DMS 273 treated with DMSO at 0.1 percent for 48 hours (cell line): ENCODE results near the gene AFAP1L2.

Source experiments
- DNase-seq: peaks from one replicate; lab custom pipeline; 2025; lab: John Stamatoyannopoulos, UW

Gene AFAP1L2

DNA sequence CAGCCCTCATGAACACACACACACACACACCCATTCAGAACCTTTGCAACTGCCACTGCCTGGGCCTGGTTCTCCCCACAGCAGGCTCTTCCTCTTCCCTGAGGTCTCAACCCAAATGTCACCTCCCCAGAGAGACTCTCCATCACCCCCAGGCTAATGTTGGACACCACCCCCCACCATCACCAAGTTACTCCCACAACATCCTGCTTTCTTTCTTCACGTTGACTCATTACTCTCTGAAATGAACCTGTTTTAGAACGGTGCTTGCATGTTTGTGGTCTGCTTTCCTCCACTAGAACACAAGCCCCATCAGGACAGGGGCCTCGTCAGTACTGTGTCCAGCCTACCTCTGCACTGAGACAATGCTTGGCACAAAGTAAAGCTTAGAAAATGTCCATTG lies 16.0 kb downstream of the AFAP1L2 start:
- DNase-seq, result no peak

DNA sequence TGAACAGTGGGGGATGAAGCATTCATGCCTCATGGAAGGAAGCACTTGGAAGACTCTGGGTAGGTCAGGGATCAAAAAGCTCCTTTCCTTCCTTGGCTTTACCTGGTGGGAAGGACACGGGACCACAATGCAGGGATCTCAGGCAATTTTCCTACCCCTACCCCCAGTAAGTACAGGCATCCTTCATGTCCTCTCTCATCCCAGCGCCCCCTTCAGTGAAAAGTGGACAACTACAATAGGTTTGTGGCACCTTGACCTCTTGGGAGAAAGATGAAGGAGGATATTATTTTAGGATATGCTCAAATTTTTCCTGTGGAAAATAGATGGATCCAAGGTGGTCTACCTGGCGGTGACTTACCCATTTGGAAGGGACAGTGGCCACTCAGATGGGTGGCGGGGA lies 16.5 kb downstream of the AFAP1L2 start:
- no peak for DNase-seq

DNA sequence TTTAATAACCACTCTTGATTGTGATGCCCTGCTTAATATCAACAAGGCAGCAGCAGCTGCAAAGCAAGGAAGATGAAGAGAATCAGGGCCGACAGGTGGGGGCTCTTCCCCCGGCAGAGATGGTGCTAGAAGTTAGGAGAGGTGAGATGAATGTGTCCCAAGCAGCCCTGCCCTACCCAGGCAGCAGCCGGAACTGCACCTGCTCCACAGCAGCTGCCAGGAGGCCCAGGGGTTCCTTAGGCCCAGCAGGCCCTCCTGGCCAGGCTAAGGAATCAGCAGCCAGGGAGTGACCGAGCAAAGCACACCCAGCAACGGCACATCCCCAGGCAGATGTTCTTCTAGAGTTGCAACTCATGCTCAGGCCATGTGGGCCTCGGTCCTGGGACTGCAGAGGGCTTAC lies 17.9 kb downstream of the AFAP1L2 start:
- no peak for DNase-seq

DNA sequence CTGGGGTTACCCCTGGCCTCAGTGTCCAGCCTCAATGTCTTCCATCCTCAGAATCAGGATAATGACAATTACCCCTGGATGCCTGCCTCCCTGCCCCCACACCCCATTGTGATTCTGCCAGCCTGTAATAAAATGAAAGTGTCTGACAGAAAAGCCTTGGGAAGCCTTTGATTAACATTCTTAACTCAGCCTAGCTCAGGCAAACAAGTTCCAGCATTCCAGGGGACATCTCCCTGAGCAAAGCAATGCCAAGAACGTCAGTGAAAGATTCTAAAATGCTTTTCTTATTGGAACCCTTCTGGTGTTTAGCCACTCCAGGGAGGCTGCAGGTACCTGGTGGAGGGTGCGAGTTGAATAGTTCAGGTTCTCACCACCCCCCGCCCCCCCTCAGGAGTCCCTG lies 18.7 kb downstream of the AFAP1L2 start:
- DNase-seq, result no peak

DNA sequence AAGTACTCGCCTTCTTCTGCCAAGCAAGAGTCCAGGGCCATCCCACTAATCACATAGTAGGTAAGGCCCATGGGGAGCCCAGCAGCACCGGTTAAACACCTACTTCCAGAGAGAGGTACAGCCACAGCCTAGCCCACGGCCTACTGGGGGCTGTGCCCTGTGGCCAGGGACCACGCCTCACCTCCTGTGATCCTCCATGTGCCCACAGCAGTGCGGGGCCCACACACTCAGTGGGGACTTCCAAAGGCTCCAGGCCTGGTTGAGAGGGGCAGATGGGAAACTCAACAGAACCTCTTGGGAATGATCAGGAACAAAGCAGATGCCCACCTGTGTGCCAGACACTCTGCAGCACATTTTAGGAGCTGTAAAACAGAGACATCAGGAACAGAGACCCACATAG lies 19.7 kb downstream of the AFAP1L2 start:
- DNase-seq, result no peak

DNA sequence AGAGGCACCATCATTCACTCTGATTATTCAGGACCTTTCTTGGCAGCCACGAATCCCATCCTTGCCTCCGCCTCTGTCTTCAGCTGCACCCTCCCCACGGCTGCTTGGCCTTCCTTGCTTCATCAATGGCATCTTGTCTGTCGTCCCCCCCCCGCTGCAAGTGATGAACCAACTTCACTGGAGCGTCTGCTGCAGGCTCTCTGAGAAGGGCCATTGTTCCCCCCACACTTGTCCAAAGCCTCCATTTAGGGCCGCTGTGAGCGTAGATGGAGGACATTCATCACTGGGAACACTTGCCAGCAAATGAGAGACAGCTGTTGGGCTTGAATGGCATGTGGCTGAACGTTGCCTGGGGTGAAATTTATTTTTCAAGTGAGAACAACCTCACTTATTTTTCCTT lies 20.1 kb downstream of the AFAP1L2 start:
- no peak for DNase-seq

DNA sequence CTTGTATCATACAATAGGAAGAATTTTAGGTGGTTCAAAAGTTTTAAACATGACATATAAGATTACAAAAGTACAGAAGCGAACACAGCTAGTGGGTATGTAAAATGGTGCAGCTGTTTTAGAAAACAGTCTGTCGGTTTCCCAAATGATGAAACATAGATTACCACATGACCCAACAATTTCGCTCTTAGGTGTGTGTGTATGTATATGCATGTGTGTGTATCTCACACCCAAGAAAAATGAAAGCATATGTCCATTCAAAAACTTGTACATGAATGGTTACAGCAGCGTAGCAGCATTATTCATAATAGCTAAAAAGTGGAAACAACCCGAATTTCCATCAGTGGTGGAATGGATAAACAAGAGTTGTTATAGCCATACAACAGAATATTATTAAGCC lies 23.5 kb downstream of the AFAP1L2 start:
- DNase-seq, result no peak

DNA sequence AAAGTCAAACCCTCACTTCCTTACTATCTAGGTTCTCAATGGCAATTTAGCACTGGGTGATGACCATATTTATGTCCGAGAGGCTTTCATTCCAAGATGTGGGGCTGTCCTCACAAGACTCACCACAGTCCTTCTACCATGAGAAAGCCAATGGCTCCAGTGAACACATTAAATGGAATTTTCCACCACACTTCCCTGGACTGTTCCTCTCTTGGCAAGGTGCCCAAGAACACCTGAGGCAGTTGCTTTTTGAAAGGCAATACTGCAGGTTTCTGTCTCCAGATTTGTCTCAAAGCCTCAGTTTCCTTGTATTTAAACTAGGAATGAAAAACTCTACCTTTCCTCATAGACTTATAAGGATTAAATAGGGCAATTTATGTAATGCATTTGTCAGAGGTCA lies 24.2 kb downstream of the AFAP1L2 start:
- DNase-seq, result no peak

DNA sequence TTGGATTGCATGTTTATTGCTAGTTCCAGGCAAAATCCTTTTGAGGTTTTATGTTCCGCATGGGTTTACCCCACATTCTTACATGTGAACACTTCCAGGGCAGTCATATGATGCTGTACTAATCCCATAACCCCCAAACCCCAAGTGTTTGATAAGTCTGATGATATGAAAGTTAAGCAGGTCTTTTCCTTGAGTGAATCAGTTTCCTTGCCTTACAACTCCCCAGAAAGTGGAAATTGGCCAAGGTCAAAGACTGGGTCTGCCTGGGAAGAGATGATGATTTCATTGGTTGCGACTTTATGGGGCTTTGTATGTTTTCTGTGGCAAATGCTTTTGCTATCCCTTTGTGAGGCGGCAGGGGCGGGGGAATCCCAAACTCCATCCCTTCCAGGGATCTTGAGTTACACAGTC lies 24.7 kb downstream of the AFAP1L2 start:
- DNase-seq, result no peak

DNA sequence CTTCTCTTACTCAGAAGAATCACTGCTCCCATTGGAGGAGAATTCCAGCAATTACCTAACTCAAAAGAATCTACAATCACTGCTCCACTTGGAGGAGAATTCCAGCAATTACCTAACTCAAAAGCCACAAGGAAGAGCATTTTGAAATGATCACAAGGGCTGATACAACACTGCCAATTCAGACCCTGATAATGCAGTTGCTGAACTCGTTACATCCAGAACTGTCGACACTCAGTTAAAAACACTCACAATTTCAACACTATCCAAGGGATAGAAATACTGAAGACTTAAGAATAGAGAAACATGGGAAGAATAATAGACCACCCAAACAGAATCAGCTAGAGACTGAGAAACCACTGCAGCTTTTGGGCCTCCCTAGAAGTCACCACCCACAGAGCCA lies 27.8 kb downstream of the AFAP1L2 start:
- no peak for DNase-seq

DNA sequence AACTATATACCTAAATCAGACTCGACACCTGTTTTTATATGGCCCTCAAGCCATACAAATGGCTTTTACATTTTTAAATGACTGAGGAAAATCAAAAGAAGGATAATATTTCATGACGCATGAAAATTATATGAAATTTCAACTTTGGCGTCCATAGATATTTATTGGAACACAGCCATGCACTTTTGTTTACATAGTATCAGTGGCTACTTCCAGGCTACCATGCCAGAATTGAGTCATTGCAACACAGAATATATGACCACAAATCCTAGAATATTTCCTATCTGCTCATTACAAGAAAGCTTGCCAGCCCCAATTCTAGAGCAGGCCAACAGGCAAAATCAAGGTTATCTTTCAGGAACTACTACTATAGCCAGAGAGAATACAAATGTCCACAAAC lies 29.3 kb downstream of the AFAP1L2 start:
- DNase-seq, result no peak

DNA sequence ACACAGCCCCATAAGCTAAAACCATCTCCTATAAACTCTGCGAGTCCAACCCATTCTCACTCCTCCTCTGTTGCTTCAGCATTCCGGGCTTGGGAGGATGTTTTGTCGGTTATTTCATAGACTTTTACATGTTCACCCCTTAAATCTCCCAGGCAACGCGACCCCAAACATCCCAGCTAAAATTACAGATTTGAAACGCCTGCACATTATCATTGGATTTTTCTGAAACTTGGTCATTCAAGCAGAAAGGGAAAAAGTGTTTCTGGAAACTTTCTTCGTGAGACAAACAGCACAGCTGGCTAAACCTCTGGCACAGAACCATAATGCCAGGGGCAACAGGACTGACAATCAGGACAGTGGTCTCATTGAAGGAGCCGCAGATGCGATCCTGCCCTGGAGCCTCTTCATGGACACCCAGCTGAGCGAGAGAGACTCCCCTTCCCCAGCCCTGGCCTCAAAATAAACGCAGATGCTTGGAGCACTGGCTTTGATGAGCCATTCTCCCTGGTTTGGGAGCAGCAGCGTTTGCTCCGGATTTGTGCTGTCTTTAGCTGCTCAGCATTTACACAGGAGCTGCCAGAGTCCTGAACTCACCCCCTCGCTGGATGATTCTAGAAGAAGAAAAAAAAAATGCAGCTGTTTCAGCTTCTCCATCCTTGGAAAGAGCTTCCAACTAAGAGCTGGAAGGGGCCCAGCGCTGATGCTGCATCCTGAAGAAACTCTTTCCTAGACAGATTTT lies 30.1 kb downstream of the AFAP1L2 start:
- DNase-seq, result no peak

DNA sequence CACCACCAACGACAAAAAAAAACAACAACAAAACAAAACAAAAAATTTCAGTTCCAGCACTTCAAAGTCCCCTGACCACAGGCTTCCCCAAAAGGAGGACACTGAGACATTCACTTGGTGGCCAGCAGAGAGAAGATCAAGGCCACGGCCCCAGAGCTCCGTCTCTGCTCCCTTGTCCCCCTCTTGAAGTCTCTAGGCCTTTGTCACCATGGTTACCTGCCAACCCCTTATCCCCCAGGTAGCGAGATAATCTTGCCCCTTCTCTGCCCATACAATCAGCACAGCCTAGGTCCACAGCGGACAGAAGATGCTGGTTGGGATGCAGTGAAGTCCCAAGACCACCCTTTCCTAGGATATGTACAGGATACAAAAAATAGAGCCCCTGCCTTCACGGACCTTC lies 30.7 kb downstream of the AFAP1L2 start:
- no peak for DNase-seq

DNA sequence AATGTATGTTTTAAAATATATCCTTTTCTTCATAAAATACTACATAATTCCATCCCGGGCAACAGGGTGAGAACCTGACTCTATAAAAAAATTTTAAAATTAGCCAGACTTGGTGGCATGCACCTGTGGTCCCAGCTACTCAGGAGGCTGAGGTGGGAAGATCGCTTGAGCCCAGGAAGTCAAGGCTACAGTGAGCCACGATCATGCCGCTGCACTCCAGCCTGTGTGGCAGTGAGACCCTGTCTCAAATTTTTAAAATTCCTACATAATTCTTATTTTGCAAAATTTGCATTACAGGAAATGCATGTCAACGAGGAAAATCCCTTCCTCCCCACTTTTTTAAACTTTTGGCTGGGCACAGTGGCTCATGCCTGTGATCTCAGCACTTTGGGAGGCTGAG lies 31.3 kb downstream of the AFAP1L2 start:
- DNase-seq, result no peak

DNA sequence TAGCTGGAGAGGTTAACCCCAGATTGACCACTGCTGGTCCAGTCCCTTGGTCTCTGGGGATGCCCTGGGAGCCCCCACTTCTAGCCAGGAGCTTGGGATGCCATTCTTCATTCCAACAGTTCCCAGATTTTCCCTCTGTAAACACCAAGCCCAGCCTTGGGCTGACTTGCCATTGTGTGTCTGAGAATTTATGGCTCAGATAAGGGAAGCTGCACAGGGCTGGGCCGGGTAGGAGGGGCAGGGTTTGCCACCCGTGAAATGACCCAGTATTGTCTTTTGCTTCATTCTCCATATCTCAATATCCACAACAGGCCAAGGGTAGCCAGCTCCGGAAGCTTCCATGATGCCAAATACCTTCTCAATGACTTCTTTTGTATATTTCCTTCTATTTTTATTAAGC lies 32.1 kb downstream of the AFAP1L2 start:
- no peak for DNase-seq

DNA sequence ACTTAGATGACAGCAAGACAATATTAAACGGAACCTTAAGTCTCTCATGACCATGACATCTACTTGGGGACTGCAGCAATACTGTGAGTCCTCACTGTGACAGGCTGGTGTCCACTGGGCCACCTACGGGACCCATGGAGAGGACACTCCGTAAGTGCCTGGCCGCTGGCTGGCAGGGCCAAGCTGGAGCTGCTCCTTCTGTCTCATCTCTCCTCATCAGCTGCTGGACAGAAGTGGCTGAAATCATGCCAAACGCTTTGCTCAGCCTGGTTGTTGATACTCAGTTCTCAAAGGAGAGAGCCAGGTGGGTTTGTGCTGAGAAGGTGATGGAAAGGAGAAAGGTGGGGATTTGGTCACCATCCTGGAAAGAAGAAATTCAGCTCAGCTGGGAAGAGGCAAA lies 33.3 kb downstream of the AFAP1L2 start:
- DNase-seq, result no peak

DNA sequence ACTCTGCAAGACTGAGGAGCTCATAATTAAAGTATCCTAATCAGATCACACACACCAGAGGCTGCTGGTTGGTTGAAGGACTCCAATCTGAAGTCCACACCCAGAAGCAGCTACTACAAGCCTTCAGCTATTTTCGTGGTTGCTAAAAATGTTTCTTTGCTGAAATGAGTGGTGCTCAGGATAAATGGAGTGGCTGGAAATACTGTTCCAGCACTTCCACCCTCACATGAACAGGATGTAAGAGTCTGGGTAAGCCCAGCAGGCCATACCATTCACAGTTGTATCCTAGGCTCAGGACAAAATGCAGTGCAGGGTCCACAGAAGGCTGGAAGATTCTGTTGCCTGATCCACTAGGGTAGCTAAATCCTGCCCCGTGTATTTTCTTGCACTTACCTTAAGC lies 34.1 kb downstream of the AFAP1L2 start:
- no peak for DNase-seq

DNA sequence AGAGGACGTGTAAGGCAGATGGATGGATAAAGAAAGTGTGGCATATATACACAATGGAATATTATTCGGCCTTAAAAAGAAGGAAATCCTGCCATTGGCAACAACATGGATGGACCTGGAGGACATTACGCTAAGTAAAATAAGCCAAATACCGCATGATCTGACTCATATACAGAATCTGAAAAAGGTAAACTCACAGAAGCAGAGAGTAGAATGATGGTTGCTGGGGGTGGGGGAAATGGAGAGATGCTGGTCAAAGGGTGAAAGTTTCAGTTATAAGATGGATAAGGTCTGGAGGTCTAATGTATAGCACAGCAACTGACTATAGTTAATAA lies 36.3 kb downstream of the AFAP1L2 start:
- no peak for DNase-seq

DNA sequence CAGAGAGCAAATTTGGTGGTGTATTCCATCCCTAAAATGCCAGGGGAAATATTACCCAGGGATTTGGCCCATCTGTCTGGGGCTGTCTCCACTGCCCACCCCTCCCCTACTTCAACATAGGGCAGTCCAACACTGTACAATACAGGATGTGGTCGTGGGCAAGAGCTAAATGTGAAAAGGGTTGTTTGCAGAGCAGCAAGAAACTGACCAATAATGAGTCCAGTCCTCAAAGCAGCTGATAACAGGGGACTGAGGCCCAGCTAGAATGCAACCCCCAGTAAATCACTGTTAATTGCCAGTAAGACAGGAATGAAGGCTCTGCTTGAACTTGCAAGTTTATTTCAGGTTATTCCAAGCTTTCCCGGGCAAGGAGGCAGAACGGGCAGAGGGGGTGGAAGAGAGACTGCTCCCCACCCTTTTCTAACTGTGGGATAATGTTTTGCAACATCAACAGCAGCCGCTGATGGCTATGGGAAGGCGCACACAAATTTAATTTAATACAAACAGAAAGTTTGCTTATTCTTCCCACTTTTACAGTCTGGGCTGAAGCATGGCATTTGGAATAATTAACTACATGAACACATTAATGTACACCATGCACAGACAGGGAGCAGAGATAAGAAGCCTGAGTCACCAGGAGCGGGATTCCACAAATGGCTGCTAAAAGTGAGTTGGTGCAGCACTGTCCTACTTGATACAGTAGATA lies 36.8 kb downstream of the AFAP1L2 start:
- DNase-seq, result peak; percentile 27

DNA sequence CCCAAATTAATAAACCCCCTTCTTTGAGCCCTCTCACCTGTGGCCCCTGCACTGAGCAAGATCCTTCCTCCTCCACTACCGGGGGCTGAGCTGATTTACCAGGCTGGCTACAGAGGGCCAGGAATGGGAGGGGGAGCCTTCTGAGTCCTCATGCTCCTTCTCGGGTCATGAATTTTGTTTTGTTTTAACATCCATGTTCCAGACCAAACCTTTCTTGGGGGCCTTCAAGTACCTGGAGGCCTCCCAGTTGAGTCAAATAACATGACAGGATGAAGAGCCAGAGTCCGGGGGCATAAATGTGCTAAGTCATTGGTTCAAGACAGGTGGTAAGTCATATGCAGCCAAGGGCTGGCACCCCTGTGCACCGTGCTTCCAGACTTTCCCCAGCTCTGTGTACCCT lies 39.6 kb downstream of the AFAP1L2 start:
- DNase-seq, result no peak

DNA sequence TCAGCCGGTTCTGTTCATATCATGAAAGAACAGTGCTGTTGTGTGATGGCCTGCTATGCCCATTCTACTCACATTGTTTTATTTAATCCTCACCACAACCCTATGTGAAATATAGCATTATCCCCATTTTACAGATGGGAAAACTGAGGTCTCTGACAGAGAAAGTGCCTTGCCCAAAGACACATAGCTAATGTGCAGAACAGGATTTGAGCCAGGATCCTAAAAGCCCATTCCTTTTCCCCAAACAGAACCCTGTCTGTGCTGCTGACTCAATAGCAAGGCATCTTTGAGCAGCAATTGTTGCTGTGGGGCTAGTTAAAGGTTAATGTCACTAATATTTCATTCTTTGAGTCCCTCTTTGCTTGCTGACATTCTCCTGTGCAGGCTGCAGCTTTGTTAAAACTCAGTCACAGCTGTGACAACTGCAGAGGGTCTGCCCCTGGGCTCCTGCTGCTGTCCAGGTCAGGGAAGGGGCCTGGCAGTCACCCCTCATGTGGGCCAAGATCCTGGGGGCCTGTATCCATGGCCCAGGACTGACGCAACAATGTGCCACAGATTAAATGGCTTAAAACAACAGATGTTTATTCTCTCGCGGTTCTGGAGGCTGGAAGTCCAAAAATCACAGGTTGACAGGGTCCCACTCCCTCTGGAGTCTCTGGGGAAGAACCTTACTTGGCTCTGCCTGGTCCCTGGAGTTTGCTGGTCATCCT lies 40.4 kb downstream of the AFAP1L2 start:
- DNase-seq, result no peak

DNA sequence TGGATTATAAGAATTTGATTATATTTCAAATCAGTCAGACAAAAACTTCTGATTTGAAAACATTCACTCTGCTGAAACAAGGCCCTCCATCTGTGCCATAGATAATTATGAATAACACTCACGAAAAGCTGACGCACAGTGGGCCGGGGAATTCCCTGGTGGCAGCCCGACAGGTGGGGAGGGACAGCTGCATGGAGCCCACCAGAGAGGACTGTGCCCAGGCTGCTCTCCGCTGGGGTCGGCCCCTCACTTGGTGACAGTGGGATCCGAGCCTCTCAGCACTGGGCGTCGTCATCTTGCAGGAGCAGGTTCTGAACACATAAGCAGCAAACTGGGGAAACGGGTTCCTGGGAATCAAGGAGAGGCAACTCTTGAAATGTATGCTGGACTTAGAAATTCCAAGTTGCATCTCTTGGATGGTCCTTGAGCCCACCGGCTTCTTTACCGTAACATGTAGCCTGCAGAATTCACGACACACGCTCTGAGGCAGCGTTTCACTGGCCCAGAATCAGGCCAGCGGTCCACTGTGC lies 41.4 kb downstream of the AFAP1L2 start:
- no peak for DNase-seq

DNA sequence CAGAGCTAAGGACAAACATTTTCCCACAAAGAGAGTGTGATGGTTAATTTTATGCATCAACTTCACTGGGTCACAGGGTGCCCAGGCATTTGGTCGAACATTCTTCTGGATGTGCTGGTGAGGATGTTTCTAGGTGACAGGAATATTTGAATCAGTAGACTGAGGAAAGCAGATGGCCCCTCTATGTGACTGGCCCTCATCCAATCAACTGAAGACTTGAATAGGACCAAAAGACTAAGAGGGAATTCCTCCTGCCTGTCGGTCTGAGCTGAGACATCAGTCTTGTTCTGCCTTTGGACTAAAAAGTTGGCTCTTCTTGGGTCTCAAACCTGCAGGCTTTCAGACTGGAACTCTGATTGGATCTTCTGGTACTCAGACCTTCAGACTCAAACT lies 44.4 kb downstream of the AFAP1L2 start:
- DNase-seq, result no peak
